ENCODE measurements around the gene SGF29. TPM values are rescaled to one million over a fixed set of nuclear protein-coding genes. Genes with fewer than 3 reads are reported as not detected.

SGF29 gene
- total and polyA plus RNA-seq, 9 of the 15 experiments (the other 6 are each of a cell fraction or from before 2014, with no cell fraction given) = 2.6 to 36.1 (median 21.2) TPM

DNA sequence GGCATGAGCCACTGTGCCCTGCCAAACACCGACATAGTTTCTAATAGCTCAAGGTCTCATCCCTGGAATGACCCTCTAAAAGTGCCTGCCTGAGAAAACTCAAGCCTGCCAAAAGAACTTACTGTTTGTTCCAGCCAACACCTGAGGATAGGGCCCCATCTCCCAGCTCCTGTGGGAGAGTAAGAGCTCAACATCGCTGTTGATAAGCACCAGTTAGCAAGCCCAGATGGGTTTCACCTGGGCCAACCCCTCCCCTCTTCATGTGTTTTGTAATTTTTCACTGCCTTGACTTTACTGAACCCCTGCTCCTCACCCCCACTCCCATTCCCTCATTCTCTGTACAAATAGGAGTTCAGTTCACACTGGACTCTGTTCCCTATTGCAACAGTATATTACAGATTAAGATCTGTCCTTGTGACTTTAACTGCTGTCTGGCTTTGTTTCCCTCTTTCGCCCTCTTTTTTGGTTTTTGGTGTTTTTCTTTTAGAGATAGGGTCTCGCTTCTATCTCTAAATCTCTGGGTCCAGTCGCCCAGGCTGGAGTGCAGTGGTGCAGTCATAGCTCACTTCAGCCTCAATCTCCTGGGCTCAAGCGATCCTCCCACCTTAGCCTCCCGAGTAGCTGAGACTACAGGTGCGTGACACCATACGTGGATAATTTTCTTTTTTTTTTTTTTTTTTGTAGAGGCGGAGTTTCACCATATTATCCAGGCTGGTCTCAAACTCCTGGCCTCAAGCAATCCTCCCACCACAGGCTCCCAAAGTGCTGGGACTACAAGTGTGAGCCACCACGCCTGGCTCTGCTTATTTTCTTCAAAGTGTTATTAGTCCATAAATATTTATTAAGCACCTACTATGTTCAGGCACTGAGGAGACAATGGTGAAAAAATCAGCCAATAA lies 27.3 kb upstream of the SGF29 start:
- H3K36me3 ChIP-seq (ENCODE audit: control insufficient read depth, insufficient read depth, low read length) = no peaks in the 10 kb centered on the region
- H3K4me3 ChIP-seq = no peak overlapping the region
- no peaks in the 10 kb centered on the region for H3K79me2 ChIP-seq (ENCODE audit: control insufficient read depth, insufficient read depth, low read length)
- ChIA-PET CTCF (ENCODE audit: low intra/inter-chr PET ratio) (no interaction called here), POLR2A (no interaction called here)
- intact Hi-C loops (cut with micrococcal nuclease) (loop anchor here (10.0 kb wide), 1 partner anchor 252 kb away; no protein-coding TSS in a partner anchor), in situ Hi-C loops (cut with MboI) (loop anchor here (25.0 kb wide), 2 partner anchors 186 to 961 kb away; partner anchors contain the start of gene EIF3C)
- 52% methylated on average over 11 of the region's 11 CpGs for WGBS (ENCODE audit: insufficient coverage, low coverage, missing lambda C conversion rate)
- ATAC-seq = no peak
- H3K4me1 ChIP-seq (replicated peaks in 1 of 2; ENCODE audit: control insufficient read depth in 2 of 2, insufficient read depth in 2 of 2, low read length in 2 of 2) = peaks cover 0 to 13% of the 10 kb centered on the region in 2 experiments; a peak in 3 of 5 replicates
- no peak overlapping the region for H3K27ac ChIP-seq (ENCODE audit: extremely low read depth, low read depth, low read length)
- FAIRE-seq = no peak
- no peaks in the 10 kb centered on the region for H3K9me3 ChIP-seq (replicated peaks; ENCODE audit: control insufficient read depth, insufficient read depth, low read depth, low read length)
- H3K27me3 ChIP-seq (ENCODE audit: control insufficient read depth in 2 of 2, insufficient read depth in 2 of 2, low read length in 2 of 2) = no peaks in the 10 kb centered on the region
- no TSS peak for BruUV-seq (replicated peaks)
- H3K4me2 ChIP-seq (ENCODE audit: insufficient read depth, low read length) = no peak overlapping the region
- peak overlapping the region; percentile 0; the same call in 1 of the 2 replicates for H2AFZ ChIP-seq (ENCODE audit: low read depth, low read length)
- DNase-seq (ENCODE audit: extremely low read depth in 1 of 4, low spot score in 3 of 4) = no peak
- no peak overlapping the region; a peak in 1 of 4 replicates for H3K9ac ChIP-seq (ENCODE audit: insufficient read depth in 1 of 2, low read depth in 2 of 2, low read length in 2 of 2)
- TF ChIP-seq, protein P1, sequence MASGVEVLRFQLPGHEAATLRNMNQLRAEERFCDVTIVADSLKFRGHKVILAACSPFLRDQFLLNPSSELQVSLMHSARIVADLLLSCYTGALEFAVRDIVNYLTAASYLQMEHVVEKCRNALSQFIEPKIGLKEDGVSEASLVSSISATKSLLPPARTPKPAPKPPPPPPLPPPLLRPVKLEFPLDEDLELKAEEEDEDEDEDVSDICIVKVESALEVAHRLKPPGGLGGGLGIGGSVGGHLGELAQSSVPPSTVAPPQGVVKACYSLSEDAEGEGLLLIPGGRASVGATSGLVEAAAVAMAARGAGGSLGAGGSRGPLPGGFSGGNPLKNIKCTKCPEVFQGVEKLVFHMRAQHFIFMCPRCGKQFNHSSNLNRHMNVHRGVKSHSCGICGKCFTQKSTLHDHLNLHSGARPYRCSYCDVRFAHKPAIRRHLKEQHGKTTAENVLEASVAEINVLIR (CRISPR knock-in tag; IDR thresholded peaks at IDR 0.05) = no peak
- TF ChIP-seq CEBPB (tag; IDR thresholded peaks at IDR 0.05) = peak; percentile 66
- TF ChIP-seq, protein P2, sequence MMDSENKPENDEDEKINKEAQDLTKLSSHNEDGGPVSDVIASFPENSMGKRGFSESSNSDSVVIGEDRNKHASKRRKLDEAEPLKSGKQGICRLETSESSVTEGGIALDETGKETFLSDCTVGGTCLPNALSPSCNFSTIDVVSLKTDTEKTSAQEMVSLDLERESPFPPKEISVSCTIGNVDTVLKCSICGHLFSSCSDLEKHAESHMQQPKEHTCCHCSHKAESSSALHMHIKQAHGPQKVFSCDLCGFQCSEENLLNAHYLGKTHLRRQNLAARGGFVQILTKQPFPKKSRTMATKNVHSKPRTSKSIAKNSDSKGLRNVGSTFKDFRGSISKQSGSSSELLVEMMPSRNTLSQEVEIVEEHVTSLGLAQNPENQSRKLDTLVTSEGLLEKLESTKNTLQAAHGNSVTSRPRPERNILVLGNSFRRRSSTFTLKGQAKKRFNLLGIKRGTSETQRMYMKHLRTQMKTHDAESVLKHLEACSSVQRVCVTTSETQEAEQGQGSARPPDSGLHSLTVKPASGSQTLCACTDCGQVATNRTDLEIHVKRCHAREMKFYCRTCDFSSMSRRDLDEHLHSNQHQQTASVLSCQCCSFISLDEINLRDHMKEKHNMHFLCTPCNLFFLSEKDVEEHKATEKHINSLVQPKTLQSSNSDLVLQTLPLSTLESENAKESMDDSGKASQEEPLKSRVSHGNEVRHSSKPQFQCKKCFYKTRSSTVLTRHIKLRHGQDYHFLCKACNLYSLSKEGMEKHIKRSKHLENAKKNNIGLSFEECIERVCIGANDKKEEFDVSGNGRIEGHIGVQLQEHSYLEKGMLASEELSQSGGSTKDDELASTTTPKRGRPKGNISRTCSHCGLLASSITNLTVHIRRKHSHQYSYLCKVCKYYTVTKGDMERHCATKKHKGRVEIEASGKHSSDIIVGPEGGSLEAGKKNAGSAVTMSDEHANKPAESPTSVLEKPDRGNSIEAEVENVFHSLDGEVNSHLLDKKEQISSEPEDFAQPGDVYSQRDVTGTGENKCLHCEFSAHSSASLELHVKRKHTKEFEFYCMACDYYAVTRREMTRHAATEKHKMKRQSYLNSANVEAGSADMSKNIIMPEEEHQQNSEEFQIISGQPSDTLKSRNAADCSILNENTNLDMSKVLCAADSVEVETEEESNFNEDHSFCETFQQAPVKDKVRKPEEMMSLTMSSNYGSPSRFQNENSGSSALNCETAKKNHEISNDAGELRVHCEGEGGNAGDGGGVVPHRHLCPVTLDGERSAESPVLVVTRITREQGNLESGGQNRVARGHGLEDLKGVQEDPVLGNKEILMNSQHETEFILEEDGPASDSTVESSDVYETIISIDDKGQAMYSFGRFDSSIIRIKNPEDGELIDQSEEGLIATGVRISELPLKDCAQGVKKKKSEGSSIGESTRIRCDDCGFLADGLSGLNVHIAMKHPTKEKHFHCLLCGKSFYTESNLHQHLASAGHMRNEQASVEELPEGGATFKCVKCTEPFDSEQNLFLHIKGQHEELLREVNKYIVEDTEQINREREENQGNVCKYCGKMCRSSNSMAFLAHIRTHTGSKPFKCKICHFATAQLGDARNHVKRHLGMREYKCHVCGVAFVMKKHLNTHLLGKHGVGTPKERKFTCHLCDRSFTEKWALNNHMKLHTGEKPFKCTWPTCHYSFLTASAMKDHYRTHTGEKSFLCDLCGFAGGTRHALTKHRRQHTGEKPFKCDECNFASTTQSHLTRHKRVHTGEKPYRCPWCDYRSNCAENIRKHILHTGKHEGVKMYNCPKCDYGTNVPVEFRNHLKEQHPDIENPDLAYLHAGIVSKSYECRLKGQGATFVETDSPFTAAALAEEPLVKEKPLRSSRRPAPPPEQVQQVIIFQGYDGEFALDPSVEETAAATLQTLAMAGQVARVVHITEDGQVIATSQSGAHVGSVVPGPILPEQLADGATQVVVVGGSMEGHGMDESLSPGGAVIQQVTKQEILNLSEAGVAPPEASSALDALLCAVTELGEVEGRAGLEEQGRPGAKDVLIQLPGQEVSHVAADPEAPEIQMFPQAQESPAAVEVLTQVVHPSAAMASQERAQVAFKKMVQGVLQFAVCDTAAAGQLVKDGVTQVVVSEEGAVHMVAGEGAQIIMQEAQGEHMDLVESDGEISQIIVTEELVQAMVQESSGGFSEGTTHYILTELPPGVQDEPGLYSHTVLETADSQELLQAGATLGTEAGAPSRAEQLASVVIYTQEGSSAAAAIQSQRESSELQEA (IDR thresholded peaks at IDR 0.05; ENCODE audit: low read depth) = no peak
- H3K9me1 ChIP-seq (ENCODE audit: control insufficient read depth, insufficient read depth, low read length) = no peaks in the 10 kb centered on the region
- H4K20me1 ChIP-seq (replicated peaks; ENCODE audit: control insufficient read depth, insufficient read depth, low read length) = no peaks in the 10 kb centered on the region
